Subcutaneous adipose tissue (tissue), 4 donors: ENCODE data around the gene ASB6. TPM values are rescaled to one million over a fixed set of nuclear protein-coding genes. Genes with fewer than 3 reads are reported as not detected.

ENCODE experiments used
- total RNA-seq, 4 donors: library from RNA; depleted of rRNA; stranded (reverse); fragments of >200 nt; gene quantifications; one replicate each; pipeline ENCODE4 v1.1.0, GENCODE V29; 2016
- TF ChIP-seq, protein P1 (sequence below): fragments of 450-650 bp; IDR thresholded peaks from one replicate; pipeline ENCODE4 v1.5.1; 2016; ENCODE audit warnings: low read depth, mild to moderate bottlenecking, control low read depth, antibody characterized with exemption, moderate library complexity

The ASB6 gene
- total RNA-seq, 4 donors from 2014 or later: 8.8 to 15.6 (median 10.1) TPM

DNA sequence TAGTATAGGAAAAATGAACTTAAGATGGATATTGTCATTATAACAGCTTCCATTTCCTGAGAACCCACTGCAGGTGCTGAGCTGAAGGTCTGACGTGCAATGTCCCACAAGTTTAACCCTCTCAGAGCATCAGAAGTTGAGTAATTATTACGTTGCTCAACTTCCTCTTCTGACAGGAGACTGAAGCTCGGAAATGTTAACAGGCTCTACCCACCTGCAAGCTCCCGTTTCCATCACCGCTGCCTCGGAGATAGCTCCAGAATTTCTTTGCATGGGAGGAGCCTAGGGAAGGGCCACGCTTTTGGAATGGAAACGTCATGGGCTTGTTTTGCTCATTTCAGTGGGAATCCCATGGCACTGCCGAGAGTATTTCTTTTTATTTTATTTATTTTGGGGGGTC is 17.0 kb downstream of the ASB6 start:
- TF ChIP-seq, protein P1, sequence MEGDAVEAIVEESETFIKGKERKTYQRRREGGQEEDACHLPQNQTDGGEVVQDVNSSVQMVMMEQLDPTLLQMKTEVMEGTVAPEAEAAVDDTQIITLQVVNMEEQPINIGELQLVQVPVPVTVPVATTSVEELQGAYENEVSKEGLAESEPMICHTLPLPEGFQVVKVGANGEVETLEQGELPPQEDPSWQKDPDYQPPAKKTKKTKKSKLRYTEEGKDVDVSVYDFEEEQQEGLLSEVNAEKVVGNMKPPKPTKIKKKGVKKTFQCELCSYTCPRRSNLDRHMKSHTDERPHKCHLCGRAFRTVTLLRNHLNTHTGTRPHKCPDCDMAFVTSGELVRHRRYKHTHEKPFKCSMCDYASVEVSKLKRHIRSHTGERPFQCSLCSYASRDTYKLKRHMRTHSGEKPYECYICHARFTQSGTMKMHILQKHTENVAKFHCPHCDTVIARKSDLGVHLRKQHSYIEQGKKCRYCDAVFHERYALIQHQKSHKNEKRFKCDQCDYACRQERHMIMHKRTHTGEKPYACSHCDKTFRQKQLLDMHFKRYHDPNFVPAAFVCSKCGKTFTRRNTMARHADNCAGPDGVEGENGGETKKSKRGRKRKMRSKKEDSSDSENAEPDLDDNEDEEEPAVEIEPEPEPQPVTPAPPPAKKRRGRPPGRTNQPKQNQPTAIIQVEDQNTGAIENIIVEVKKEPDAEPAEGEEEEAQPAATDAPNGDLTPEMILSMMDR: no peak

DNA sequence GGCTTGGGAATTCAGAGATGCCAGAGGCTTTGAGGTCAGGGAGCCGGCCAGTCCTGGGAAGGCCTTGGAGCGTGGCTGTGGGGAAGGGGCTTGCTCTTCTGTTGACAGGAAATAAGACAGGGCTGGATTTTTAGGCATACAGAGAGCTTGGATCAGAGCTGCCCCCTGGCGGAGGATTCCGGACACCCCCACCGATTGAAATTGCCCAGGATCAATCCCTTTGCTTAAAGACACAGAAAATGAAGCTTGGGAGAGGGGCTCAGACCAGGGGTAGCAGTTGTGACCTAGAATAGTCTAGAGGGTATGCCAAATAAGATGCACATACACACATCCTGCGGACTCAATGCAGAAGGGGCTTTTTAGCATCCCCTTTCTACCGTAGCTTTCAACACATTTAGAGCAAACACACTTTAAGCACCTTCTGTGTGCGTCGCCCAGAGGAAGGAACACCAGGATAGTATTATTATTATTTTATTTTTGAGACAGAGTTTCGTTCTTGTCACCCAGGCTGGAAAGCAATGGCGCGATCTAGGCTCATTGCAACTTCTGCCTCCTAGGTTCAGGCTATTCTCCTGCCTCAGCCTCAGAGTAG is 17.7 kb downstream of the ASB6 start:
- TF ChIP-seq, protein P1: no peak

DNA sequence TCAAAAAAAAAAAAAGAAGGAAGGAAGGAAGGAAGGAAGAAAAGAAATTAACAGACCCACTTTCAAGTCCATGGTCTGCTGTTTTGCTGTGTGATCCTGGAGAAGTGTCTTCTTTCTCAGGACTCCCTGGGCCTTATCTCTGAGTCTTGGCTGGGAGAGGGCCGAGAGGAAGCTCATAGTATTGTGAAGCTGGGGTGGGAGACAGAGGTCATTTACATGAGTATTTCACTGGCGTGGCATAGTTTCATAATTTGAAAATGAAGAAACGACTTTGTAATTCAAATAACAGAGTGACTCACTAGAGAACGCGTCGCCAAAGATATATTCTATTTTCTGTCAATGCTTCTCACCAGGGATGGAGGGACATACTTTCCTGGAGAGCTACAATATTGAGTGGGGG is 18.6 kb downstream of the ASB6 start:
- TF ChIP-seq, protein P1: no peak

DNA sequence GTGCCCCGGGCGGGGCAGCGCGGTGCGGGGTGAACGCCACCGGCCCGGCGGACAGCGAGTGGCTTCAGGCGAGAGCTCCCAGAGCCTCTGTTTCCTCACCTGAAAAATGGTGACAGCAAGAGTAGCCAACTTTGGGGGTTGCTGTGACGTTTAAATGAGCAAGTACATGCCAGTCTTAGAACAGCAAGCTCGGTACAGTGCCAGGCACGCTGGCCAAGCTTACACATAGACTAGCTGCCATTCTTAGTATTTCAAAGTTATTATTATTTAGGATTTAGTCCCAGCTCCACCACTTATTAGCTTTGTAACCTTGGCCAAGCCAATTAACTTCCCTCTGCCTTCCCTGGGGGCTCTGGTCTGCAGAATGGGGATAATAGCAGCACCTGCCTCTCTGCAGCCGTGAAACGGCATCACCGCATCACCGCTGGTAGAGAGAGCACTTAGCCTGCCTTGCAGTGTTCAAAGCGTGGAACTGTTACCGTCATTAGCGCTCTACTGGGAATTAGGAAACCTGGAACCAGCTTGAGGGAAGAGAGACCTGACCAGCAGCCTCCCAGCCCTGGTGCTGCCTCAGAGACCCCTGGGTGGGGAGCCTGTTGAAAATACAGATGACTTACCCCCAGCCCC is 21.2 kb downstream of the ASB6 start, which contains the start of gene C9orf50:
Gene C9orf50 (minus strand): TSS at position 433 of the 627 bp plus-strand sequence. CDS start 527 bp downstream, outside the sequence.
- TF ChIP-seq, protein P1: no peak

DNA sequence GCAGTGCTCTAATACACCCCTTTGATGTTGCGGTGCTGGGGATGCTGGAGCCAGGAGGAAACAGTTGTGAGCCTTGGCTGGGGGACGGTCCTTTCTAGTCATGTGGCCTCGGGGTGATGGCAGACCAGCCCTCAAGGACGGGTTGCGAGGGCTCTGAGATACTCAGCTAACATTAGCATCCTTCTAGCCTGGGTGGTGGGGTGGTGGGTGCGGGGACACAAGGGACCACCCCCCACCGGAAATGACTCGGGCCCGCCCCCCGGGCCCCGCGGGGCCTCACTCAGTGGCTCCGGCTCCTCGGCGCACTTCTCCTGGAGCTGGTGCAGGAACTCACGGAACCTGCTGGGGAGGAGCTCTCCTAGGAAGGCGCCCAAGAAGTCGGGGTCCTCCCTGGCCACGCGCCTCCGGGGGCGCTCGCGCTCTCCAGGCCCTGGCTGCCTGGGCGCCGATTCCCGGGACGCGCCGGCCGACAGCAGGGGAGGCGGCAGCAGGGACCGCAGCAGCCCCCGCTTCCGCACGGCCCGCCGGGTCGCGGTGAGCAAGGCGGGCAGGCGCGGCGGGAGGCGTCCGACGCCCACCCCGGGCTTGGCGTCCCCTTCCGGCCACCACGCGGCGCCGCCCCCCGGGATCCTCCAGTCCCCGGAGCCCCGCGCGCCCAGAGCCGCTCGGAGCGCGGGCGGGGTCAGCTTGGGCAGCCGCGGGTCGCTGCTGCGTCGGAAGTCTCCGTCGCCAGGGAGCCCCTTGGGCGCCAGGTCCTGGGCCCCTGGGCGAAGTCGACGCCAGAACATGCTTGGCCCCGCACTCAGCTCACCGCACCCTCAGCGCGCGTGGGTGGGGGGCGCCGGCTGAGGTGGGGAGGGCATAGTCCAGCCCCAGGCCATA is 21.9 kb downstream of the ASB6 start:
- TF ChIP-seq, protein P1: no peak

DNA sequence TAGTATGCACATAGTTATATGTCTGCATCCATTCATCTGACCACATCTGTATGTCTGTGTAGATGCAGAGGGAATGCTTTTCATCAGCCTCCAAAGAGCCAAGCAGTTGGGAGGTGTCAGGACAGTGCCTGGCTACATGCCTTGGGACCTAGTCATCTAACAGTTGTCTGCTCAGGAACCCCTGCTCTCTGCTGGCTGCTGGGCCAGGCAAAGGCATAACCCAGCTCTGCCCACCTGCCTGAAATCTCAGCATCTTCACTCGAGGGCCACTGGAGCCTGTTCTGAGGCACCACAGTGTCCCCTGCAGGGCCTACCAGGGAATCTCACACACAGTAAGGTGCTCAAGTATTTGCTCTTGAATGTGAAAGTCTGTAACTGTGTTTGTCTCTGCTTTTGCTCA is 24.8 kb downstream of the ASB6 start:
- TF ChIP-seq, protein P1: no peak
